Activated CD4-positive, alpha-beta T cell treated with anti-CD3 and anti-CD28 coated beads for 36 hours (primary cell): Measurements from ENCODE around the gene PRR11. TPM values are rescaled to one million over a fixed set of nuclear protein-coding genes. Genes with fewer than 3 reads are reported as not detected.
"Not testable (repeated sequence)": the region's sequence is repeated elsewhere in the genome, so short reads cannot be mapped to it uniquely, and the experiment has no call there.

Experiments
- ATAC-seq: fragments of 200-7000 bp; cut with Tn5 transposase; one replicate; pipeline ENCODE4 v1.10.0; 2021; ENCODE audit warnings: mild to moderate bottlenecking, moderate library complexity
- CTCF ChIA-PET: fragments of 350-600 bp; sonication (Branson Sonifier 250); formaldehyde crosslinking; loops from one replicate; lab custom pipeline; 2021; ENCODE audit warnings: antibody characterized with exemption; lab: Charles Lee
- POLR2A ChIA-PET: fragments of 350-600 bp; sonication (Branson Sonifier 250); formaldehyde crosslinking; loops from one replicate; lab custom pipeline; 2021; ENCODE audit warnings: antibody characterized with exemption, inconsistent platforms; lab: Charles Lee
- DNase-seq: peaks from one replicate; pipeline ENCODE4 v3.0.0-alpha.2; 2020
- H3K27ac Mint-ChIP-seq: one replicate; pipeline ENCODE4 v1.8.0; 2021; ENCODE audit warnings: mixed read lengths
- H3K27me3 Mint-ChIP-seq: one replicate; pipeline ENCODE4 v1.8.0; 2021; ENCODE audit warnings: mixed read lengths
- H3K36me3 Mint-ChIP-seq: one replicate; pipeline ENCODE4 v1.8.0; 2021; ENCODE audit warnings: low read depth, mixed read lengths
- H3K4me1 Mint-ChIP-seq: one replicate; pipeline ENCODE4 v1.8.0; 2021; ENCODE audit warnings: mixed read lengths
- H3K4me3 Mint-ChIP-seq: one replicate; pipeline ENCODE4 v1.8.0; 2021; ENCODE audit warnings: mild to moderate bottlenecking, moderate library complexity, mixed read lengths
- H3K9me3 Mint-ChIP-seq: one replicate; pipeline ENCODE4 v1.8.0; 2021; ENCODE audit warnings: low read depth, mixed read lengths
- intact Hi-C, 2 experiments: fragments of 100-400 bp; cut with DNase I in 1 of 2; cut with micrococcal nuclease in 1 of 2; formaldehyde crosslinking; loops; one replicate each; pipeline versions ENCODE4 v1.14.2 to v1.15.1; 2022 to 2024; cut with DNase I, micrococcal nuclease
- total RNA-seq, 2 experiments: library from RNA; stranded (reverse); gene quantifications; one replicate each; pipeline ENCODE4 v1.2.3, GENCODE V29; 2021

The PRR11 gene
- total RNA-seq, 2 experiments from 2014 or later, result 73.6 to 95.9 TPM

DNA sequence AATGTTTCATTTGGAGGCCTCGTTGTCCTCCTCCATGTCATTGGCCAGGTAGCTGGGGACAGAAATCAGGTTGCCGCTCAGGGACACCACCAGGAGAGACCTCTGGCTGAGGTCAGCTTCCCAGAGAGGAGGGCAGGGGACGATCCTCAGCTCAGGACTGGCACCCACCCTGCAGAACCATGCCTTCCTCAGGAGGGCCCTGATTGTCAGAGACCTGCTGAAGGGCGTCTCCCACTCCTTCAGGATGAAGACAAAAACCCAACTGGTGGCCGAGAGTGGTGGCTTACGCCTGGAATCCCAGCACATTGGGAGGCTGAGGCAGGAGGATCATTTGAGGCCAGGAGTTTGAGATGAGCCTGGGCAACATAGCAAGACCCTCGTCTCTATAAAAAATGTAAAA is 19.5 kb downstream of the PRR11 start:
- ChIA-PET CTCF (no interaction called here), POLR2A (no interaction called here)
- Mint-ChIP-seq H3K27ac (no peak overlapping the region), H3K4me1 (no peaks in the 10 kb centered on the region), H3K36me3 (peaks cover 23% of the 10 kb centered on the region), H3K4me3 (no peak overlapping the region), H3K9me3 (no peaks in the 10 kb centered on the region), H3K27me3 (no peaks in the 10 kb centered on the region)
- intact Hi-C loops, result no loop called here
- ATAC-seq, result no peak
- DNase-seq, result no peak

DNA sequence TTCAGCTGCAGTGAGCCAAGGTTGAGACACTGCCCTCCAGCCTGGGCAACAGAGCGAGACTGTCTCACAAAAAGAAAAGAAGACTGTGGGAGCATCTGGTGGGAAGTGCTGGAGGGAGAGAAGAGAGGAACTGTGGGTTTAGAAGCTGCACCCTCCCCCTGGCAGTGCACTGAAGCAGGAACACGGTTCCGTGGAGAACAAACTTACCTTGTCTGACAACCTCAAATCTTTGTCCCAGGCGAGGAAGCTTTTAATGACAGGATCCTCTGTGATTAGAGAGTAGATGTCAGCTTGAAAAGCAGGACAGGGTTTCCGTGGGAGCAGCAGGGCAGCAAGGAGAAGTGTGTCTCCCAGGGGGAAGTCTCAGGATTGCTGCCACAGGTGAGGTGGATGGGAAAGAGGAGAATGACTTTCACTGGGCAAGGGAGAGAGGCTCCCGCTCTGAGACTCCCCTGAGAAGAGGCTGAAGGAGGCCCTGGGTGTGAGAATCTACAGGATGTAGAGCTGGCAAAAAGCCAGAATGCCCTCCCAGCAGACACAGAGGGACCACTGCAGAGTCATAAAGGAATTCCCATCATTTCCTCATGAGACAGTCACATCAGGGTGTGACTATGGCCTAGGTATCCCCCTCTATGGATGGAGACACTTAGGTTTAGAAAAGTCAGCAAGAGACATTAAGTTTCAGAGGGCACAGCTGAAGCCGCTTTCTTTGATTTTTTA is 22.9 kb downstream of the PRR11 start:
- Mint-ChIP-seq H3K4me1 (no peaks in the 10 kb centered on the region), H3K4me3 (no peak overlapping the region), H3K9me3 (no peaks in the 10 kb centered on the region), H3K36me3 (peaks cover 15% of the 10 kb centered on the region), H3K27ac (no peak overlapping the region), H3K27me3 (no peaks in the 10 kb centered on the region)
- ChIA-PET POLR2A (no interaction called here), CTCF (no interaction called here)
- no peak for DNase-seq
- no peak for ATAC-seq
- intact Hi-C loops, result no loop called here

DNA sequence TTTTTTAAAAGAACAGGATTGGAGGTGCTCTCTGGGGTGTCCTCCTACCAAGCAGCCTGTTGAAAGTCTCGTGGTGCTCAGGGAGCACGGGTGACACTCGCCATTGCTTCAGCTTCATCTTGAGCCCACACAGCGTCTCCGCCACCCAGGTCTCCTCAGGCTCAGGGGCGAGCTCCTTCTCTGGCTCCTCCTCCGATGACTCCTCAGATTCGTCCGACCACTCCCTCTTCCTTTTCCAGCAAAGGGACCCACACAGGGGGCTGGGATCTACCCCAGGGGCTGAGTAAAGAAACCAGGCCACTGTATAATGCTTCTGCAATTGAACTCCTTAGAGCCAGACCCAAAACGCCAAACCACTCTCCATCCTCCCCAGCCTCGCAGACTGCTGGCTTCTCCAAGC is 24.1 kb downstream of the PRR11 start:
- H3K4me3 Mint-ChIP-seq, intact Hi-C loops, ATAC-seq, DNase-seq, CTCF ChIA-PET, H3K27me3 Mint-ChIP-seq, H3K4me1 Mint-ChIP-seq, H3K36me3 Mint-ChIP-seq, H3K9me3 Mint-ChIP-seq, H3K27ac Mint-ChIP-seq, POLR2A ChIA-PET: not testable (repeated sequence)

DNA sequence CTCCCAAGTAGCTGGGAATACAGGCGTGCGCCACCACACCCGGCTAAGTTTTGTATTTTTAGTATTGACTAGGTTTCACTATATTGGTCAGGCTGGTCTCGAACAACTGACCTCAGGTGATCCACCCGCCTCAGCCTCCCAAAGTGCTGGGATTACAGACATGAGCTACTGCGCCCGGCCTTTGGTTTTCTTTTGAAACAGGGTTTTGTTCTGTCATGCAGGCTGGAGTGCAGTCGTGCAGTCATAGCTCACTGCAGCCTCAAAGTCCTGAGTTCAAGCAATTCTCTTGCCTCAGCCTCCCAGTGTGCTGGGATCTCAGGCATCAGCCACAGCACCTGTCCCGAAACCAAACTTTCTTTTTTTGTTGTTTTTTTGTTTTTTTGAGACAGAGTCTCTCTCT is 25.1 kb downstream of the PRR11 start:
- ChIA-PET POLR2A (no interaction called here), CTCF (no interaction called here)
- Mint-ChIP-seq H3K9me3 (no peaks in the 10 kb centered on the region), H3K27me3 (no peaks in the 10 kb centered on the region), H3K4me1 (no peaks in the 10 kb centered on the region), H3K36me3 (peaks cover 10% of the 10 kb centered on the region), H3K27ac (no peak overlapping the region), H3K4me3 (no peak overlapping the region)
- intact Hi-C loops, result no loop called here
- ATAC-seq (no peak), DNase-seq (no peak)

DNA sequence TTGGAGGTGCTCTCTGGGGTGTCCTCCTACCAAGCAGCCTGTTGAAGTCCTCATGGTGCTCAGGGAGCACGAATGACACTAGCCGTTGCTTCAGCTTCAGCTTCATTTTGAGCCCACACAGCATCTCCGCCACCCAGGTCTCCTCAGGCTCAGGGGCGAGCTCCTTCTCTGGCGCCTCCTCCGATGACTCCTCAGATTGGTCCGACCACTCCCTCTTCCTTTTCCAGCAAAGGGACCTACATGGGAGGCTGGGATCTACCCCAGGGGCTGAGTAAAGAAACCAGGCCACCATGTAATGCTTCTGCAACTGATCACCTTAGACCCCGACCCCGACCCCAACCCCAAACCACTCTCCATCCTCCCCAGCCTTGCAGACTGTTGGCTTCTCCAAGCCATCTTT is 25.9 kb downstream of the PRR11 start:
- no peak overlapping the region for H3K4me3 Mint-ChIP-seq
- CTCF ChIA-PET, result no interaction called here
- intact Hi-C loops, result no loop called here
- DNase-seq (no peak), ATAC-seq (no peak)
- POLR2A ChIA-PET, result no interaction called here
- H3K27ac Mint-ChIP-seq, result no peak overlapping the region
- H3K36me3 Mint-ChIP-seq, result peaks cover 16% of the 10 kb centered on the region
- no peaks in the 10 kb centered on the region for H3K27me3 Mint-ChIP-seq
- H3K4me1 Mint-ChIP-seq, result no peaks in the 10 kb centered on the region
- H3K9me3 Mint-ChIP-seq, result no peaks in the 10 kb centered on the region

DNA sequence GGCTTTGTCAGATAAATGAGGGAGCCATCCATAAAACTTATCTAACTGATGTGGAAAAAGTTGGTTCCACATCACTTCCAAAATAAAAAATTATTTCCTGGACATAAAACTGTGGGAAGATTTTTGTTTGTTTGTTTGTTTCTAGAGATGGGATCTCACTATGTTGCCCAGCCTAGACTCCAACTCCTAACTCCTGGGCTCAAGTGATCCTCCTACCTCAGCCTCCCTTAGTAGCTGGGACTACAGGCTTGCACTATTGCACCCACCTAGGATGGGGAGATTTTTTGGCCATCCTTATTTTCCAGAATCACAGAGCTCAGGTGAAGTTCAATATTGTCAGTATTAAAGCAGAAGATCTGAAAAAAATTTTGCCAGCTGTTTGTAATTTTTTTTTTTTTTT is 30.5 kb downstream of the PRR11 start:
- no peaks in the 10 kb centered on the region for H3K4me1 Mint-ChIP-seq
- ATAC-seq, result no peak
- no peak overlapping the region for H3K27ac Mint-ChIP-seq
- no peaks in the 10 kb centered on the region for H3K9me3 Mint-ChIP-seq
- ChIA-PET POLR2A (interaction anchor here (0.6 kb wide), 1 partner anchor 298 kb away, joined by 7 read pairs; no protein-coding TSS in a partner anchor), CTCF (interaction anchor here (0.6 to 1.5 kb wide), 3 partner anchors 24 to 336 kb away, joined by 3 to 4 read pairs (median 4); partner anchors contain the start of gene SMG8)
- no peak overlapping the region for H3K4me3 Mint-ChIP-seq
- no peaks in the 10 kb centered on the region for H3K27me3 Mint-ChIP-seq
- intact Hi-C loops, result no loop called here
- H3K36me3 Mint-ChIP-seq, result peaks cover 21% of the 10 kb centered on the region
- no peak for DNase-seq

DNA sequence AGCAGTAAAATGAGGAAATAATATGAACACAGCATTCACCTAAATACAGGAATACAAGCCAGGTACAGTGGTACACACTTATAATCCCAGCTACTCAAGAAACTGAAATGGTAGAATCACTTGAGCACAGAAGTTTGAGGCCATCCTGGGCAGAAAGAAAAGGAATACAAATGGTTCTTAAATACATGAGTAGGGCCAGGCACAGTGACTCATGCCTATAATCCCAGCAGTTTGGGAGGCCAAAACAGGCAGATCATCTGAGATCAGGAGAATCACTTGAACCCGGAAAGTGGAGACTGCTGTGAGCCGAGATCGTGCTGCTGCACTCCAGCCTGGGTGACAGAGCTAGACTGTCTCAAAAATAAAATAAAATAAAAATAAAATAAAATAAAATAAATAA is 31.3 kb downstream of the PRR11 start:
- H3K36me3 Mint-ChIP-seq, result peaks cover 23% of the 10 kb centered on the region
- POLR2A ChIA-PET, result no interaction called here
- no peaks in the 10 kb centered on the region for H3K4me1 Mint-ChIP-seq
- ATAC-seq (no peak), DNase-seq (no peak)
- no peaks in the 10 kb centered on the region for H3K9me3 Mint-ChIP-seq
- H3K27ac Mint-ChIP-seq, result no peak overlapping the region
- H3K27me3 Mint-ChIP-seq, result no peaks in the 10 kb centered on the region
- intact Hi-C loops, result no loop called here
- H3K4me3 Mint-ChIP-seq, result no peak overlapping the region
- CTCF ChIA-PET, result interaction anchor here (0.6 kb wide), 1 partner anchor 24 kb away, joined by 3 read pairs; no protein-coding TSS in a partner anchor

DNA sequence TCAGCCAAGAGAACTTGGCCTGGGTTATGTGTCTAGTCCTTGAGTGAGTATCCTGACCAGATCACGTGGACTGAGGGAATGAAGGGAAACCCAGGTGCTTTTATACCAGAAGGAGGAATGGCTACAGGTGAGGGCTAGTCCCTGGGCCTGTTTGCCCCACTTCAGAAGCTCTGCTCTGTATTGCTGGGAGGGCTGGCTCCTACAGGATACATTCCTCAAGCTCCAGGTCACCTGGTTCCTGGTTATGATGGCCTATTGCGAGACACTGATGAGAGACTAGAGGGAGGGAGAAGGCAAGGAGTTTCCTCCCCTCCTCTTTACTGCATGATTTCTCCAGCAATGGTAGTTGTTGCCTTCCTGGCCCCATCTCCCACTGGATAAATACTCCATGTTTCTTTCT is 35.3 kb downstream of the PRR11 start:
- no peak overlapping the region for H3K27ac Mint-ChIP-seq
- H3K9me3 Mint-ChIP-seq, result no peaks in the 10 kb centered on the region
- DNase-seq (no peak), ATAC-seq (no peak)
- intact Hi-C loops, result no loop called here
- H3K36me3 Mint-ChIP-seq, result peaks cover 27% of the 10 kb centered on the region
- H3K4me3 Mint-ChIP-seq, result no peak overlapping the region
- H3K4me1 Mint-ChIP-seq, result peaks cover 3% of the 10 kb centered on the region
- ChIA-PET POLR2A (no interaction called here), CTCF (interaction anchor here (0.6 kb wide), 1 partner anchor 169 kb away, joined by 3 read pairs; no protein-coding TSS in a partner anchor)
- no peaks in the 10 kb centered on the region for H3K27me3 Mint-ChIP-seq

DNA sequence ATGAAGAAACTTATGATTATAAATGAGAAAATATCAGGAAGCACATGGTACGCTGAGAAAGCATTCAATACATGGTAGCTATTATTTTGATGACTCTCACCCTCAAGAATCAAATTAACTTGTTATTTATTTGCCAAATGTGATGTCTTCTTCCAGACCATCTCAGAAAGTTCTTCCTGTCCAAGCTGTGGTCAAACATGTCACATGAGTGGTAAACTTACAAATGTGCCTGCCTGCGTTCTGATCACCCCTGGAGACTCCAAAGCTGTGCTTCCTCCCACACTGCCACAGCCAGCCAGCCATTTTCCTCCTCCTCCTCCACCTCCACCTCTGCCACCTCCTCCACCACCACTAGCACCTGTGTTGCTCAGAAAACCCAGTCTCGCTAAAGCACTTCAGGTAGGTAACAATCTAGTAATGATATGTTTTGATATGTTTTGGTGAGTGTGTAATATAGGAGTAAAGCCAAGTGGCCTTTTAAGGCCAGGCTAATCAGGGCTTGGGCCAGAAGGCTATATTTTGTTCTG is 37.9 kb downstream of the PRR11 start:
- intact Hi-C loops, result no loop called here
- peaks cover 26% of the 10 kb centered on the region for H3K36me3 Mint-ChIP-seq
- no peaks in the 10 kb centered on the region for H3K9me3 Mint-ChIP-seq
- H3K27me3 Mint-ChIP-seq, result no peaks in the 10 kb centered on the region
- no peak overlapping the region for H3K4me3 Mint-ChIP-seq
- ChIA-PET CTCF (no interaction called here), POLR2A (no interaction called here)
- DNase-seq (no peak), ATAC-seq (no peak)
- no peak overlapping the region for H3K27ac Mint-ChIP-seq
- H3K4me1 Mint-ChIP-seq, result peaks cover 3% of the 10 kb centered on the region

DNA sequence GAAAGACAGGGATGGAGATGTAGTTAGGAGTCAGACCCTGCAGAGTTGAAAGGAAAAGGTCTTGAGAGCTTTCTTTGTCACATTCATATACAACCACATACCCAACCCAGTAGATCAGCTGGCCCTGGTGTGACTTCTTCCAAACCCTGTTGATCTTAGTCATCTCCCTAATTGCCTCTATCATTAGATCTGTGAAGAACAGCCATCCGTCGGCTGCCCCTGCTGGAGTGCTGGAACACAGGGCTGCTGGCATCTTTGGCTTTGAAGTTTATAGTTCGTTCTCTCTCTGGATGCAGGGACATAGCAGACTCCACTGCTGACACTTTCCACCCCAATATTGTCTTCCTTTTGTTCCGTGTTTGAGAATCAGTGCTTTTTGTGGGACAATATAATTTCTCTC is 43.9 kb downstream of the PRR11 start:
- ATAC-seq (no peak), DNase-seq (no peak)
- no peaks in the 10 kb centered on the region for H3K9me3 Mint-ChIP-seq
- intact Hi-C loops, result no loop called here
- CTCF ChIA-PET, result no interaction called here
- no peaks in the 10 kb centered on the region for H3K4me1 Mint-ChIP-seq
- POLR2A ChIA-PET, result no interaction called here
- peaks cover 10% of the 10 kb centered on the region for H3K36me3 Mint-ChIP-seq
- H3K27ac Mint-ChIP-seq, result no peak overlapping the region
- H3K4me3 Mint-ChIP-seq, result no peak overlapping the region
- no peaks in the 10 kb centered on the region for H3K27me3 Mint-ChIP-seq

DNA sequence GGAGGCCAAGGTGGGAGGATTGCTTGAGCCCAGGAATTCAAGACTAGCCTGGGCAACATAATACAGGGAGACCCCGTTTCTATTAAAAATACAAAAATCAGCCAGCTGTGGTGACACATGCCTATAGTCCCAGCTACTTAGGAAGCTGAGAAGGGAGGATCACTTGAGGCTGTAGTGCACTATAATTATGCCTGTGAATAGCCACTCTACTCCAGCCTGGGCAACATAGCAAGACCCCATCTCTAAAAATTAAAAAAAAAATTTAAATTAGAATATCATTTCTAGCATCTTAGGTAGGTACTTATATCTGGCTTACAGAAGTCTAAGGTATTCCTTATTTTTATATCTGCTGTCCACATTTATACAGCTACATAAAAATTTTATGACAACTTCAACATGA is 46.8 kb downstream of the PRR11 start:
- H3K27me3 Mint-ChIP-seq, result no peaks in the 10 kb centered on the region
- ChIA-PET POLR2A (no interaction called here), CTCF (no interaction called here)
- H3K4me3 Mint-ChIP-seq, result no peak overlapping the region
- DNase-seq, result no peak
- intact Hi-C loops, result no loop called here
- ATAC-seq, result no peak
- no peaks in the 10 kb centered on the region for H3K9me3 Mint-ChIP-seq
- H3K27ac Mint-ChIP-seq, result no peak overlapping the region
- no peaks in the 10 kb centered on the region for H3K4me1 Mint-ChIP-seq
- peaks cover 5% of the 10 kb centered on the region for H3K36me3 Mint-ChIP-seq

DNA sequence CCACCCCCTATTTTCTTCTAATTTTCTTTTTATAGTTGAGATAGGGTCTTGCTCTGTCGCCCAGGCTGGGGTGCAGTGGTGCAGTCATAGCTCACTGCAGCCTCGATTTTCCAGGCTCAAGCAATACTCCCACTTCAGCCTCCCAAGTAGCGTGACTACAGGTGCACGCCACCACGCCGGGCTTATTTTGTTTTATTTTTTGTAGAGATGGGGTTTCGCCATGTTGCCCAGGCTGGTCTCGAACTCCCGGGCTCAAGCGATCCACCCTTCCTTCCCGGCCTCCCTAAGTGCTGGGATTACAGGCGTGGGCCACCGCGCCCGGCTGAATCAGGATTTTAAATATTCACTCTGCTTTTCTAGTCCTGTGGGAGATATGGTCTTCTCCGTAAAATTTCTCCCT is 63.8 kb downstream of the PRR11 start:
- Mint-ChIP-seq H3K36me3 (peaks cover 4% of the 10 kb centered on the region), H3K27ac (no peak overlapping the region), H3K27me3 (no peaks in the 10 kb centered on the region), H3K4me3 (no peak overlapping the region), H3K9me3 (no peaks in the 10 kb centered on the region), H3K4me1 (peaks cover 14% of the 10 kb centered on the region)
- no peak for DNase-seq
- ChIA-PET CTCF (interaction anchor here (2.0 kb wide), 1 partner anchor 9 kb away, joined by 17 read pairs; the partner anchor contains the start of gene SMG8), POLR2A (interaction anchor here (1.2 kb wide), 1 partner anchor 64 kb away, joined by 4 read pairs; the partner anchor contains the start of genes PRR11 and SKA2)
- no peak for ATAC-seq
- intact Hi-C loops, result no loop called here
